ENCODE measurements around the gene CAMK4. TPM values are rescaled to one million over a fixed set of nuclear protein-coding genes. Genes with fewer than 3 reads are reported as not detected.

Gene CAMK4
- total and polyA plus RNA-seq, 2 experiments from 2014 or later = 4.2 to 7.3 TPM

- Histone ChIP-seq H4K20me1 (replicated peaks; ENCODE audit: insufficient read depth) (peaks cover 4% of the 10 kb centered on the region; the same call in 1 of the 2 replicates), H3K27ac (ENCODE audit: low read depth) (no peak overlapping the region), H3K9me2 (ENCODE audit: insufficient read depth) (no peaks in the 10 kb centered on the region), H3F3A (replicated peaks; ENCODE audit: low read depth) (no peaks in the 10 kb centered on the region), H3K4me3 (no peak overlapping the region), H3K4me2 (no peak overlapping the region), H3K27me3 (ENCODE audit: insufficient read depth) (no peaks in the 10 kb centered on the region), H2AFZ (no peak overlapping the region), H3K36me3 (ENCODE audit: insufficient read depth) (no peaks in the 10 kb centered on the region), H3K79me2 (replicated peaks; ENCODE audit: insufficient read depth) (no peaks in the 10 kb centered on the region), H3K4me1 (ENCODE audit: insufficient read depth) (no peaks in the 10 kb centered on the region)
- DNase-seq (ENCODE audit: low spot score) = no peak
- Mint-ChIP-seq H3K9me3 (no peaks in the 10 kb centered on the region), H3K4me1 (no peaks in the 10 kb centered on the region), H3K4me3 (no peak overlapping the region), H3K27ac (no peak overlapping the region), H3K27me3 (ENCODE audit: insufficient read depth, low read depth, poor library complexity) (no peaks in the 10 kb centered on the region), H3K36me3 (ENCODE audit: low read depth) (no peaks in the 10 kb centered on the region)
- ATAC-seq = no peak
- TF ChIP-seq ZNF114 (CRISPR knock-in tag; IDR thresholded peaks at IDR 0.05) (no peak), CREB1 (CRISPR knock-in tag; IDR thresholded peaks at IDR 0.05; ENCODE audit: low read depth) (no peak), ZNF462 (CRISPR knock-in tag; IDR thresholded peaks at IDR 0.05) (no peak), NANOG (IDR thresholded peaks at IDR 0.05; ENCODE audit: borderline replicate concordance) (no peak), STAT1 (IDR thresholded peaks at IDR 0.05; ENCODE audit: unreplicated experiment) (no peak), REST (IDR thresholded peaks at IDR 0.05; ENCODE audit: unreplicated experiment) (no peak), ZNF331 (CRISPR knock-in tag; IDR thresholded peaks at IDR 0.05; ENCODE audit: low read depth) (no peak), POLR2AphosphoS5 (IDR thresholded peaks at IDR 0.05; ENCODE audit: low read depth) (no peak), JUNB (IDR thresholded peaks at IDR 0.05; ENCODE audit: unreplicated experiment) (no peak)
- TF ChIP-seq, protein P1, sequence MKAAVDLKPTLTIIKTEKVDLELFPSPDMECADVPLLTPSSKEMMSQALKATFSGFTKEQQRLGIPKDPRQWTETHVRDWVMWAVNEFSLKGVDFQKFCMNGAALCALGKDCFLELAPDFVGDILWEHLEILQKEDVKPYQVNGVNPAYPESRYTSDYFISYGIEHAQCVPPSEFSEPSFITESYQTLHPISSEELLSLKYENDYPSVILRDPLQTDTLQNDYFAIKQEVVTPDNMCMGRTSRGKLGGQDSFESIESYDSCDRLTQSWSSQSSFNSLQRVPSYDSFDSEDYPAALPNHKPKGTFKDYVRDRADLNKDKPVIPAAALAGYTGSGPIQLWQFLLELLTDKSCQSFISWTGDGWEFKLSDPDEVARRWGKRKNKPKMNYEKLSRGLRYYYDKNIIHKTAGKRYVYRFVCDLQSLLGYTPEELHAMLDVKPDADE (IDR thresholded peaks at IDR 0.05) = no peak
- TF ChIP-seq, protein P2, sequence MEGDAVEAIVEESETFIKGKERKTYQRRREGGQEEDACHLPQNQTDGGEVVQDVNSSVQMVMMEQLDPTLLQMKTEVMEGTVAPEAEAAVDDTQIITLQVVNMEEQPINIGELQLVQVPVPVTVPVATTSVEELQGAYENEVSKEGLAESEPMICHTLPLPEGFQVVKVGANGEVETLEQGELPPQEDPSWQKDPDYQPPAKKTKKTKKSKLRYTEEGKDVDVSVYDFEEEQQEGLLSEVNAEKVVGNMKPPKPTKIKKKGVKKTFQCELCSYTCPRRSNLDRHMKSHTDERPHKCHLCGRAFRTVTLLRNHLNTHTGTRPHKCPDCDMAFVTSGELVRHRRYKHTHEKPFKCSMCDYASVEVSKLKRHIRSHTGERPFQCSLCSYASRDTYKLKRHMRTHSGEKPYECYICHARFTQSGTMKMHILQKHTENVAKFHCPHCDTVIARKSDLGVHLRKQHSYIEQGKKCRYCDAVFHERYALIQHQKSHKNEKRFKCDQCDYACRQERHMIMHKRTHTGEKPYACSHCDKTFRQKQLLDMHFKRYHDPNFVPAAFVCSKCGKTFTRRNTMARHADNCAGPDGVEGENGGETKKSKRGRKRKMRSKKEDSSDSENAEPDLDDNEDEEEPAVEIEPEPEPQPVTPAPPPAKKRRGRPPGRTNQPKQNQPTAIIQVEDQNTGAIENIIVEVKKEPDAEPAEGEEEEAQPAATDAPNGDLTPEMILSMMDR (conservative IDR thresholded peaks at IDR 0.05; ENCODE audit: low read depth in 2 of 2) = no peak
Observed at GRCh38 chr5:111236995-111237394, 12.8 kb downstream of the CAMK4 start.
